ENCODE data around the gene MCTP2.

DNA sequence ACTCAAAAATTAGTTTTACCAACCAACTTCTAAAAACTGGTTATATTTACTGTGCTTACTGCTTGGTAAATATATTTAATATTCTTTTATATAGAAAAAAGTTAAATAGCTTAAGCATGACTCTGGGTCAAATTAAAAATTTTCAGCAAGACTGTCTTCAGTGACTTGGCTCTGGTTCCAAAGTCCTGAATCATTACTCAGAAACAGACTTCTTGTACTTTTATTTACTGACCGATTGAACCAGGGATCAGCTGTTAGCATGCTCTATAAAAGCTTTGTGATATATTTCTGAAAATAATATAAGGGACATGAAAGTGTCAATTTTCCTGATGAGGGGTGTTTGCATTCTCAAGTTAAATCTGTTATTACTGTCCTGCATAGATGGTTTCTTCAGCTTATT, 164.3 kb downstream of the MCTP2 start:
- no peak for TF ChIP-seq RBAK (CRISPR knock-in tag; IDR thresholded peaks at IDR 0.05)
- no peak for TF ChIP-seq MBNL3 (CRISPR knock-in tag; conservative IDR thresholded peaks at IDR 0.05)
- TF ChIP-seq EP300 (IDR thresholded peaks at IDR 0.05; ENCODE audit: low read depth in 2 of 2, low read length in 2 of 2), result no peak
- TF ChIP-seq EP300 (CRISPR knock-in tag; IDR thresholded peaks at IDR 0.05; ENCODE audit: borderline replicate concordance), result no peak
- TF ChIP-seq, protein P1, sequence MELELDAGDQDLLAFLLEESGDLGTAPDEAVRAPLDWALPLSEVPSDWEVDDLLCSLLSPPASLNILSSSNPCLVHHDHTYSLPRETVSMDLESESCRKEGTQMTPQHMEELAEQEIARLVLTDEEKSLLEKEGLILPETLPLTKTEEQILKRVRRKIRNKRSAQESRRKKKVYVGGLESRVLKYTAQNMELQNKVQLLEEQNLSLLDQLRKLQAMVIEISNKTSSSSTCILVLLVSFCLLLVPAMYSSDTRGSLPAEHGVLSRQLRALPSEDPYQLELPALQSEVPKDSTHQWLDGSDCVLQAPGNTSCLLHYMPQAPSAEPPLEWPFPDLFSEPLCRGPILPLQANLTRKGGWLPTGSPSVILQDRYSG (CRISPR knock-in tag; IDR thresholded peaks at IDR 0.05), result no peak
- TF ChIP-seq, protein P2, sequence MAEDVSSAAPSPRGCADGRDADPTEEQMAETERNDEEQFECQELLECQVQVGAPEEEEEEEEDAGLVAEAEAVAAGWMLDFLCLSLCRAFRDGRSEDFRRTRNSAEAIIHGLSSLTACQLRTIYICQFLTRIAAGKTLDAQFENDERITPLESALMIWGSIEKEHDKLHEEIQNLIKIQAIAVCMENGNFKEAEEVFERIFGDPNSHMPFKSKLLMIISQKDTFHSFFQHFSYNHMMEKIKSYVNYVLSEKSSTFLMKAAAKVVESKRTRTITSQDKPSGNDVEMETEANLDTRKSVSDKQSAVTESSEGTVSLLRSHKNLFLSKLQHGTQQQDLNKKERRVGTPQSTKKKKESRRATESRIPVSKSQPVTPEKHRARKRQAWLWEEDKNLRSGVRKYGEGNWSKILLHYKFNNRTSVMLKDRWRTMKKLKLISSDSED (CRISPR knock-in tag; IDR thresholded peaks at IDR 0.05), result no peak
- TF ChIP-seq PHF8 (CRISPR knock-in tag; IDR thresholded peaks at IDR 0.05), result no peak
- TF ChIP-seq, protein P3, sequence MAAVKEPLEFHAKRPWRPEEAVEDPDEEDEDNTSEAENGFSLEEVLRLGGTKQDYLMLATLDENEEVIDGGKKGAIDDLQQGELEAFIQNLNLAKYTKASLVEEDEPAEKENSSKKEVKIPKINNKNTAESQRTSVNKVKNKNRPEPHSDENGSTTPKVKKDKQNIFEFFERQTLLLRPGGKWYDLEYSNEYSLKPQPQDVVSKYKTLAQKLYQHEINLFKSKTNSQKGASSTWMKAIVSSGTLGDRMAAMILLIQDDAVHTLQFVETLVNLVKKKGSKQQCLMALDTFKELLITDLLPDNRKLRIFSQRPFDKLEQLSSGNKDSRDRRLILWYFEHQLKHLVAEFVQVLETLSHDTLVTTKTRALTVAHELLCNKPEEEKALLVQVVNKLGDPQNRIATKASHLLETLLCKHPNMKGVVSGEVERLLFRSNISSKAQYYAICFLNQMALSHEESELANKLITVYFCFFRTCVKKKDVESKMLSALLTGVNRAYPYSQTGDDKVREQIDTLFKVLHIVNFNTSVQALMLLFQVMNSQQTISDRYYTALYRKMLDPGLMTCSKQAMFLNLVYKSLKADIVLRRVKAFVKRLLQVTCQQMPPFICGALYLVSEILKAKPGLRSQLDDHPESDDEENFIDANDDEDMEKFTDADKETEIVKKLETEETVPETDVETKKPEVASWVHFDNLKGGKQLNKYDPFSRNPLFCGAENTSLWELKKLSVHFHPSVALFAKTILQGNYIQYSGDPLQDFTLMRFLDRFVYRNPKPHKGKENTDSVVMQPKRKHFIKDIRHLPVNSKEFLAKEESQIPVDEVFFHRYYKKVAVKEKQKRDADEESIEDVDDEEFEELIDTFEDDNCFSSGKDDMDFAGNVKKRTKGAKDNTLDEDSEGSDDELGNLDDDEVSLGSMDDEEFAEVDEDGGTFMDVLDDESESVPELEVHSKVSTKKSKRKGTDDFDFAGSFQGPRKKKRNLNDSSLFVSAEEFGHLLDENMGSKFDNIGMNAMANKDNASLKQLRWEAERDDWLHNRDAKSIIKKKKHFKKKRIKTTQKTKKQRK (IDR thresholded peaks at IDR 0.05; ENCODE audit: low read length), result no peak
- TF ChIP-seq ZNF335 (CRISPR knock-in tag; IDR thresholded peaks at IDR 0.05), result no peak

All from HepG2 (cell line).